ENCODE data around the gene SLC28A3. TPM values are rescaled to one million over a fixed set of nuclear protein-coding genes. Genes with fewer than 3 reads are reported as not detected.

Gene SLC28A3
- total and polyA plus RNA-seq, 2 of the 8 experiments (the other 6 are each of a cell fraction or from before 2014, with no cell fraction given), result 0.02 TPM; not detected in 1

DNA sequence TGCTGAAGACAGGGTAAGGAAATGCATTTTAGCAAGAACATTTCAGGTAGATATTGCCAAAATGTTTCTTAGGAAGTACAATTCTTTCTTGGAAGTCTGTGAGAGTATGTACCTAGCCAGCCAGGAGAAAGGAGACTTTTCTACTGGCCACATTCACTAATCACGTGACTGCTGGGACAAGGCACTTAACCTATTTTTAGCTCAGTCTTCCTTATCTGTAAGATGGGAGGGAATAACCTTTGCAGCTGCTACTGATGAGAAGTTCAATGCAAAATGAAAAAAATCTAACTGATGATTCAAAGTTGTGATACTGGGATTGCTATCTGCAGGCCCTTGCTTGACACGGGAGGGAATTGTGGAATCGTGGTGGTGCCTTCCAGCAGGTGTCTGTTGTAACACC, 42.6 kb upstream of the SLC28A3 start:
- H3K4me1 ChIP-seq (replicated peaks in 1 of 4; ENCODE audit: control insufficient read depth in 3 of 4, insufficient read depth in 4 of 4, low read length in 3 of 4), result no peaks in the 10 kb centered on the region
- H3K4ac ChIP-seq (replicated peaks; ENCODE audit: insufficient read length, low read depth, low read length), result no peak overlapping the region
- H2BK20ac ChIP-seq (ENCODE audit: low read length), result no peak overlapping the region
- H3K14ac ChIP-seq (ENCODE audit: insufficient read length), result no peak overlapping the region
- no peak overlapping the region for H3K23ac ChIP-seq (ENCODE audit: insufficient read length)
- H2BK120ac ChIP-seq (replicated peaks; ENCODE audit: low read depth, low read length), result no peak overlapping the region
- H3K4me2 ChIP-seq (ENCODE audit: insufficient read depth in 1 of 2, low read depth in 2 of 2, low read length in 2 of 2), result no peak overlapping the region
- ChIA-PET POLR2A (ENCODE audit: partially characterized antibody) (no interaction called here), CTCF (ENCODE audit: partially characterized antibody) (interaction anchor here (0.7 to 1.1 kb wide), 2 partner anchors 201 to 1048 kb away, joined by 3 read pairs; no protein-coding TSS in a partner anchor)
- H3K4me3 ChIP-seq (ENCODE audit: extremely low read depth in 1 of 4, insufficient read depth in 2 of 4, low read depth in 3 of 4, low read length in 4 of 4), result no peak overlapping the region
- no peak overlapping the region for H4K5ac ChIP-seq (ENCODE audit: insufficient read length, low read depth, low read length)
- H3K79me2 ChIP-seq (ENCODE audit: control insufficient read depth in 1 of 2, insufficient read depth in 2 of 2, low read length in 2 of 2), result no peaks in the 10 kb centered on the region
- H2BK5ac ChIP-seq (ENCODE audit: low read depth, low read length), result no peak overlapping the region
- H3K9me3 ChIP-seq (ENCODE audit: insufficient read depth in 2 of 2, low read depth in 1 of 2, low read length in 1 of 2), result no peaks in the 10 kb centered on the region
- H3K79me1 ChIP-seq (ENCODE audit: low read depth, low read length), result no peaks in the 10 kb centered on the region
- H4K91ac ChIP-seq (replicated peaks; ENCODE audit: insufficient read length, low read length), result no peak overlapping the region
- no peaks in the 10 kb centered on the region for H4K20me1 ChIP-seq (replicated peaks in 1 of 2; ENCODE audit: control insufficient read depth in 1 of 2, insufficient read depth in 2 of 2, low read length in 2 of 2)
- no peak overlapping the region for H3K18ac ChIP-seq (ENCODE audit: extremely low read depth, low read length)
- TF ChIP-seq TEAD4 (IDR thresholded peaks at IDR 0.05; ENCODE audit: low read depth, low read length) (no peak), RBBP5 (IDR thresholded peaks at IDR 0.05; ENCODE audit: borderline replicate concordance, low read depth, low read length) (no peak), E2F6 (IDR thresholded peaks at IDR 0.05) (no peak), BACH1 (IDR thresholded peaks at IDR 0.05; ENCODE audit: low read length) (no peak), JUN (IDR thresholded peaks at IDR 0.05; ENCODE audit: low read depth, low read length) (no peak), SAP30 (IDR thresholded peaks at IDR 0.05; ENCODE audit: insufficient read depth, insufficient replicate concordance, low read length) (no peak), GABPA (IDR thresholded peaks at IDR 0.05; ENCODE audit: borderline replicate concordance, insufficient read depth, low read length) (no peak), EP300 (IDR thresholded peaks at IDR 0.05; ENCODE audit: borderline replicate concordance in 1 of 2, low read depth in 2 of 2, low read length in 2 of 2) (no peak), SP1 (IDR thresholded peaks at IDR 0.05; ENCODE audit: low read depth, low read length) (no peak), KDM1A (IDR thresholded peaks at IDR 0.05; ENCODE audit: borderline replicate concordance, low read length) (no peak), RFX5 (IDR thresholded peaks at IDR 0.05; ENCODE audit: borderline replicate concordance, low read depth, low read length) (no peak), JUND (IDR thresholded peaks at IDR 0.05; ENCODE audit: low read length) (no peak), SP4 (IDR thresholded peaks at IDR 0.05; ENCODE audit: low read length) (no peak)
- H2BK12ac ChIP-seq (ENCODE audit: low read depth, low read length), result no peak overlapping the region
- H4K8ac ChIP-seq (ENCODE audit: extremely low read depth, insufficient read depth, low read length), result no peak overlapping the region
- FAIRE-seq, result no peak
- no peak overlapping the region for H2AK5ac ChIP-seq (ENCODE audit: low read depth, low read length)
- no peaks in the 10 kb centered on the region for H3K27me3 ChIP-seq (replicated peaks in 1 of 4; ENCODE audit: control insufficient read depth in 3 of 4, extremely low read depth in 1 of 4, insufficient read depth in 3 of 4, low read length in 3 of 4)
- WGBS, 2 experiments (ENCODE audit: extremely low coverage in 1 of 2, insufficient coverage in 1 of 2, insufficient read length in 1 of 2, insufficient replicate concordance in 2 of 2, low coverage in 1 of 2, low lambda C conversion rate in 2 of 2, missing lambda C conversion rate in 1 of 2), result 87% methylated on average over 3 of the region's 3 CpGs; no CpG with 5 or more reads in 1 of the 2 experiments
- no peak overlapping the region for H2BK15ac ChIP-seq (ENCODE audit: low read length)
- no peak overlapping the region for H2AFZ ChIP-seq (ENCODE audit: low read length)
- H3K36me3 ChIP-seq (ENCODE audit: control insufficient read depth in 2 of 4, insufficient read depth in 4 of 4, low read length in 3 of 4), result no peaks in the 10 kb centered on the region
- H3K56ac ChIP-seq (replicated peaks; ENCODE audit: insufficient read length, low read depth, low read length), result no peak overlapping the region
- no peaks in the 10 kb centered on the region for H3K23me2 ChIP-seq (ENCODE audit: low read depth, low read length)
- no peak overlapping the region for H3K9ac ChIP-seq (replicated peaks in 1 of 4; ENCODE audit: extremely low read depth in 1 of 4, low read depth in 3 of 4, low read length in 3 of 4)
- no peak for DNase-seq (ENCODE audit: low read depth in 1 of 2, low spot score in 2 of 2)
- no peak overlapping the region for H3K27ac ChIP-seq (ENCODE audit: low read depth, low read length)
